Activated CD4-positive, CD25-positive, alpha-beta regulatory T cell (primary cell): ENCODE data around the gene TMPRSS2.
"Not testable (repeated sequence)": the region's sequence is repeated elsewhere in the genome, so short reads cannot be mapped to it uniquely, and the experiment has no call there.

Experiments used
- DNase-seq, 4 experiments: peaks; one replicate each; lab custom pipeline; 2025; lab: John Stamatoyannopoulos, UW

Gene TMPRSS2

DNA sequence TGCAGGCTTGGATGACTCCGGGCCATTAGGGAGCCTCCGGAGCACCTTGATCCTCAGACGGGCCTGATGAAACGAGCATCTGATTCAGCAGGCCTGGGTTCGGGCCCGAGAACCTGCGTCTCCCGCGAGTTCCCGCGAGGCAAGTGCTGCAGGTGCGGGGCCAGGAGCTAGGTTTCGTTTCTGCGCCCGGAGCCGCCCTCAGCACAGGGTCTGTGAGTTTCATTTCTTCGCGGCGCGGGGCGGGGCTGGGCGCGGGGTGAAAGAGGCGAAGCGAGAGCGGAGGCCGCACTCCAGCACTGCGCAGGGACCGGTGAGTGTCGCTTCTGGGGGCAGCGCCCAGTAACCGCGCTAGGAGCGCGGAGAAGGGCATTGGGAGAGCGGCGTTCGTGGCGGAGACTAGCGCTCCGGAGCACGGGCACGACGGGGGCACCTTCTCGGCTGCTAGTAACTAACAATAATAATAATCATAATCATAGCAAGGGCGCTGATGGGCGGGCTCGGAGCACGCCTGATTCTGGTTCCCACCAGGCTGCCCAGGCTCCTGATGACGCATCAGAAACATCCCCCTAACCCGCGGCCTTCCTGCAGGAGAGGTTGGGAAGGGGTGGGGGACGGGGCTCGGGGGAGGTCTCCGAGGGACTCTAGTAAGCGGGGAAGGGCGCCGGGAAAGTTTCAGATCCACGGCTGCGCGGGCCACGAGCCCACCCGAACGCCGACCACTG, 81.8 kb downstream of the TMPRSS2 start, which contains the start of gene MX1:
TSS of gene MX1 (plus strand) at position 286 of the 722 bp plus-strand sequence. CDS start 5,832 bp downstream, outside the sequence.
- peak; percentile 78 to 96 (median 88) for DNase-seq

DNA sequence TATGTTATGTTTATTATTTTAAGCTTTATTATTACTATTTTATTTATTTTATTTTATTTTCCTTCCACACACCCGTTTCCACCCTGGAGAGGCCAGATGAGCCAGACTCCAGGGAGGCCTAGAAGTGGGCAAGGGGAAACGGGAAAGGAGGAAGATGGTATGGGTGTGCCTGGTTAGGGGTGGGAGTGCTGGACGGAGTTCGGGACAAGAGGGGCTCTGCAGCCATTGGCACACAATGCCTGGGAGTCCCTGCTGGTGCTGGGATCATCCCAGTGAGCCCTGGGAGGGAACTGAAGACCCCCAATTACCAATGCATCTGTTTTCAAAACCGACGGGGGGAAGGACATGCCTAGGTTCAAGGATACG, 82.4 kb downstream of the TMPRSS2 start:
- no peak for DNase-seq

DNA sequence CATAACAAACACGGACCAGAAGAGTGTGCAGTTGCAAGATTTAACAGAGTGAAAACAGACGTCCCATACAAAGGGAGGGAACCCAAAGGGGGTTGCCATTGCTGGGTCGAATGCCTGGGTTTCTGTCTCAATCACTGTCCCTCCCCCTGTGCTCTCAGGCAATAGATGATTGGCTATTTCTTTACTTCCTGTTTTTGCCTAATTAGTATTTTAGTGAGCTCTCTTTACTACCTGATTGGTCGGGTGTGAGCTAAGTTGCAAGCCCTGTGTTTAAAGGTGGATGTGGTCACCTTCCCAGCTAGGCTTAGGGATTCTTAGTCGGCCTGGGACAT, 84.7 kb downstream of the TMPRSS2 start:
- DNase-seq: not testable (repeated sequence)

DNA sequence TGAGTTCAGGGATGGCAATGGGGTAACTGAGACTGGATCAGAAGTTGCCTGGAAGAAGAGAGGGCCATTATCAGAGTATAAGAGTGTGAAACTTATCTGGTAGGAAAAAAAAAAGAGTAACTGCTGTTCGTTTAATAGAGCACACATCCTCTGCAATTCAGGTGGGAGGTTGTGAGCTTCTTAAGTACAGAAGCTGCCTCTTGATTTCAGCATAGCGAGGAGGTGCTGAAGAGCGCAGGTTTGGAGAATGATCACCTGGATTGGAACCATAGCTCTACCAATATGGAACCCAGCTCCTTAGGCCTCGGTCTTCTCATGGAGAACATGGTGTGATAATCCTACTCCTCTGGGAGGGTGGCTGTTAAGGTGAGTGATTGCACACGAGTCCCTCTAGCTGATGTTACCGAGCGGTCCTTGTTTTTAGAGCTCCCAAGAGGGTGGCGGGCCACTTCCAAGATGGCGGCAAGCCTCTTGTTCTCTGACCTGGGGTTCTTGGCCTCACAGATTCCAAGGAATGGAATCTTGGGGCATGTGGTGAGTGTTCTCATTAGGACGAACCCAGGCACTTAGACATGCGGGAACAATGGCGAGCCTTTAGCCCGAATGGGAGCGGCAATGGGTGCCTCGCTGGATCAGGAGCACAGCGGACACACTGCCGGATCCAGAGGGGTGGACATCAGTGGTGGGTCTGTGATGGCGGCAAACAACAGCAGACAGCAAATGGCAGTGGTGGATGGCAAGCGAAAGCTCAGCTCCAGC, 85.2 kb downstream of the TMPRSS2 start:
- DNase-seq: no peak

DNA sequence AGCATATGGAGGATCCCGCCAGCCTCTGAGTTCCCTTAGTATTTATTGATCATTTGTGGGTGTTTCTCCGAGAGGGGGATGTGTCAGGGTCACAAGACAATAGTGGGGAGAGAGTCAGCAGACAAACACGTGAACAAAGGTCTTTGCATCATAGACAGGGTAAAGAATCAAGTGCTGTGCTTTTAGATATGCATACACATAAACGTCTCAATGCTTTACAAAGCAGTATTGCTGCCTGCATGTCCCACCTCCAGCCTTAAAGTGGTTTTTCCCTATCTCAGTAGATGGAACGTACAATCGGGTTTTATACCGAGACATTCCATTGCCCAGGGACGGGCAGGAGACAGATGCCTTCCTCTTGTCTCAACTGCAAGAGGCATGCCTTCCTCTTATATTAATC, 87.0 kb downstream of the TMPRSS2 start:
- not testable (repeated sequence) for DNase-seq

DNA sequence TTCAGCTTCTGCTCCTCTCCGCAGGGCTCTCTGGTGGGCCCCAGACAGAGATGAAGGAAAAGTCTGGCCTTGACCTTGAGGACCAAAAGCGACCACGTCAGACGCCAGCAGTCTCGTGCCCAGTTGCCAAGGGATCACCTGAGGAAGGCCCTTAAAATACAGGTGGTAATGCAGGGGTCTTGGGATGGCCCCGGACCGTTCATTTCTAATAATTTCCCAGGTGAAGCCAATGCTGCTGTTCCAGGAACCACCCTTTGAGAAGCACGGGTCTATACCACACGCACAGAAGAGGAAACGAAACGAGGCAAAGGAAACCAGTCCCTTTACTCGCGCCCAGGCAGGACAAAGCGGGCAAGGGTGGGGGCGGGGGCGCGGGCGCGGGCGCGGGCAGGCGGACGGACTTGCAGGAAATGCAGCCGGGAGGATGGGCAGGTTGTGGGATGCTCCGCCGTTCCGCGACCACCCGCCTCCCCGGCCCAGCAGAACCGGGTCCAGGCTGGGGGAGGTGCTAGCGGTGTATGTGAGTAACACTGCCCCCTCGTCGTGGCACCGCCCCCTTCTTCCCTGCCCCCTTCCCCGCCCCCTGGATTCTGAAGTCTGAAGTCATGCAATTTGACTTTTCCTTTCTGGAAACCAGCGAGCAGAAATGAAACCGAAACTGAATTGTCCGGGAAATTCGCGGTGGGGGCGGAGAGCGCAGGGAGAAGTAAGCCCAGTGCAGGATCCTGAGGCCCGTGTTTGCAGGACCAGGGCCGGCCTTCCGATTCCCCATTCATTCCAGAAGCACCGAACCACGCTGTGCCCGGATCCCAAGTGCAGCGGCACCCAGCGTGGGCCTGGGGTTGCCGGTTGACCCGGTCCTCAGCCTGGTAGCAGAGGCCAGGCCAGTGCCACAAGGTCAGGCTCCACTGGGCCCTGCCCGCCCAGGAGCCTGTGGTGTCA, 87.8 kb downstream of the TMPRSS2 start:
- peak; percentile 9 to 52 (median 36) for DNase-seq

DNA sequence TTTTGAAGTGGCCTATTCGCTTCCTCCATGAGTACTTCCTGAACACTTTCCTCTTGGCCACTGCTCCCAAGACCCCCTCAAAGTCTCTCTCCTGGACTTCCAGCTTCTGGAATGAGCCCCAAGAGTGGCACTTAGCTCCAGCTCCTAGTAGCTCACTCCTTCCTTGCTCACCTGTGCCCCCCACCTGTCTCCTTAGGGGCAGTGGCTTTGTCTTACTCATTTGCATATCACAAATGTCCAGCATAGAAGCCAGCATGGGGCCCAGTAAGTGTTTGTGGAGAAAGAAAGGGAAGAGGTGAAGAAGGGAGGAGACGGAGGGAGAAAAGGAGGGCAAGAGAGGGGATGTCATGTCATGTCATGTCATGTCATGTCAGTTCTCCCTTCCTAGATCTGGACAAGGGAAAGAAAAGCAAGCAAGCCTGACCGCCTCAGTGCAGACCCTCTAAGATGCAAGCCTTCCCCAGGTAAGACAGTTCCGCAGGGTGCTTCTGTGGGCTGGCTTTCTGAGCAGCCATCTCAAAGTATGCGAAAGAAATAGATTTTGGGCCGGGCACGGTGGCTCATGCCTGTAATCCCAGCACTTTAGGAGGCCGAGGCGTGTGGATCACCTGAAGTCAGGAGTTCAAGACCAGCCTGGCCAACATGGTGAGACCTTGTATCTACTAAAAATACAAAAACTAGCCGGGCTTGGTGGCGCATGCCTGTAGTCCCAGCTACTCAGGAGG, 88.8 kb downstream of the TMPRSS2 start:
- DNase-seq: no peak

DNA sequence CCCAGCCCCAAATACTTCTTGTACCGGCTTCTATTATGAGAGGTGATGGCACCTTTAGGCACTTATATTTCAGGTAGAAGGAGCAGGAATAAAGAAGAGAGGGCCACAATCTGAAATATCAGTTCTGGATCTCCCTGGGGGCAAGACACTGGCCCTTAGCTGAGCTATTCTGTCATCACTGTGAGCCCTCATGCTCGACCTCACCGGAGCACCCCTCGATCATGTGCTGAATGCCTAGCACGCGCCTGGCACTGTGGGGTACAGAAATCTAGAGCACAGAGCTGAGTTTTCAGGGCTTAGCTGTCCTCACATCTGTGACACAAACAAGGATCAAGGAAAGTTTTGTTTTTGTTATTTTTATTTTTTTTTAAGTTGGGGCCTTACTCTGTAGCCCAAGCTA, 89.6 kb downstream of the TMPRSS2 start:
- DNase-seq: no peak

DNA sequence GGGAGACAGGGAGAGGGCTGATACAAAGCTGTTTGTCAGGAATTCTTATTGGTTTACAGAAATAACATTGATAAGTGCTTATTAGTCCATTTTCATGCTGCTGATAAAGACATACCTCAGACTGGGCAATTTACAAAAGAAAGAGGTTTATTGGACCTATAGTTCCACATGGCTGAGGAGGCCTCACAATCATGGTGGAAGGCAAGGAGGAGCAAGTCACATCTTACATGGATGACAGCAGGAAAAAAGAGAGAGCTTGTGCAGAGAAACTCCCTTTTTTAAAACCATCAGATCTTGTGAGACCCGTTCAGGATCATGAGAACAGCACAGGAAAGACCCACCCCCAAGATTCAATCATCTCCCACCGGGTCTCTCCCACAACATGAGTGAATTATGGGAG, 90.5 kb downstream of the TMPRSS2 start:
- DNase-seq: not testable (repeated sequence)
